ENCODE results near the gene CGN.
A peak's percentile ranks its signal among the peaks of the same experiment; 100 is the strongest.

CGN gene

GRCh38 chr1:151472856-151473731 lies 38.1 kb upstream of the CGN start:
- no peaks in the 10 kb centered on the region for H3K79me2 ChIP-seq (ENCODE audit: insufficient read depth, low read length)
- no peaks in the 10 kb centered on the region for H3K36me3 ChIP-seq (ENCODE audit: insufficient read depth, low read length)
- H2AFZ ChIP-seq (ENCODE audit: low read length), result peak overlapping the region; percentile 25; the same call in 1 of the 2 replicates
- H3K4me3 ChIP-seq (ENCODE audit: low read depth, low read length, poor library complexity, severe bottlenecking), result peak overlapping the region; percentile 40
- no peaks in the 10 kb centered on the region for H3F3A ChIP-seq (ENCODE audit: insufficient read depth, low read length)
- peaks cover 10% of the 10 kb centered on the region for H3K4me1 ChIP-seq (ENCODE audit: insufficient read depth, low read length, severe bottlenecking)
- no peak overlapping the region for H3K27ac ChIP-seq (ENCODE audit: low read depth, low read length, poor library complexity, severe bottlenecking)
- no peaks in the 10 kb centered on the region for H3K9me2 ChIP-seq (ENCODE audit: low read depth, low read length)
- H3K27me3 ChIP-seq (ENCODE audit: insufficient read depth, low read length), result peaks cover under 1% of the 10 kb centered on the region; the same call in 1 of the 2 replicates
- H4K20me1 ChIP-seq (ENCODE audit: insufficient read depth, low read length), result no peaks in the 10 kb centered on the region
- no peak overlapping the region; the same call in 1 of the 2 replicates for H3K9ac ChIP-seq (ENCODE audit: low read length)
- peak overlapping the region; percentile 52 for H3K4me2 ChIP-seq (ENCODE audit: low read length)
- TF ChIP-seq, protein P1, sequence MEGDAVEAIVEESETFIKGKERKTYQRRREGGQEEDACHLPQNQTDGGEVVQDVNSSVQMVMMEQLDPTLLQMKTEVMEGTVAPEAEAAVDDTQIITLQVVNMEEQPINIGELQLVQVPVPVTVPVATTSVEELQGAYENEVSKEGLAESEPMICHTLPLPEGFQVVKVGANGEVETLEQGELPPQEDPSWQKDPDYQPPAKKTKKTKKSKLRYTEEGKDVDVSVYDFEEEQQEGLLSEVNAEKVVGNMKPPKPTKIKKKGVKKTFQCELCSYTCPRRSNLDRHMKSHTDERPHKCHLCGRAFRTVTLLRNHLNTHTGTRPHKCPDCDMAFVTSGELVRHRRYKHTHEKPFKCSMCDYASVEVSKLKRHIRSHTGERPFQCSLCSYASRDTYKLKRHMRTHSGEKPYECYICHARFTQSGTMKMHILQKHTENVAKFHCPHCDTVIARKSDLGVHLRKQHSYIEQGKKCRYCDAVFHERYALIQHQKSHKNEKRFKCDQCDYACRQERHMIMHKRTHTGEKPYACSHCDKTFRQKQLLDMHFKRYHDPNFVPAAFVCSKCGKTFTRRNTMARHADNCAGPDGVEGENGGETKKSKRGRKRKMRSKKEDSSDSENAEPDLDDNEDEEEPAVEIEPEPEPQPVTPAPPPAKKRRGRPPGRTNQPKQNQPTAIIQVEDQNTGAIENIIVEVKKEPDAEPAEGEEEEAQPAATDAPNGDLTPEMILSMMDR (IDR thresholded peaks at IDR 0.05; ENCODE audit: low read length), result no peak
- no peak for TF ChIP-seq EZH2 (IDR thresholded peaks at IDR 0.05; ENCODE audit: borderline replicate concordance, low read length)
- H3K9me3 ChIP-seq (ENCODE audit: low read length), result no peaks in the 10 kb centered on the region

GRCh38 chr1:151474745-151475144 lies 36.4 kb upstream of the CGN start:
- H2AFZ ChIP-seq (ENCODE audit: low read length), result no peak overlapping the region
- H3K9ac ChIP-seq (ENCODE audit: low read length), result no peak overlapping the region
- TF ChIP-seq EZH2 (IDR thresholded peaks at IDR 0.05; ENCODE audit: borderline replicate concordance, low read length), result no peak
- TF ChIP-seq, protein P1 (IDR thresholded peaks at IDR 0.05; ENCODE audit: low read length), result no peak

DNA sequence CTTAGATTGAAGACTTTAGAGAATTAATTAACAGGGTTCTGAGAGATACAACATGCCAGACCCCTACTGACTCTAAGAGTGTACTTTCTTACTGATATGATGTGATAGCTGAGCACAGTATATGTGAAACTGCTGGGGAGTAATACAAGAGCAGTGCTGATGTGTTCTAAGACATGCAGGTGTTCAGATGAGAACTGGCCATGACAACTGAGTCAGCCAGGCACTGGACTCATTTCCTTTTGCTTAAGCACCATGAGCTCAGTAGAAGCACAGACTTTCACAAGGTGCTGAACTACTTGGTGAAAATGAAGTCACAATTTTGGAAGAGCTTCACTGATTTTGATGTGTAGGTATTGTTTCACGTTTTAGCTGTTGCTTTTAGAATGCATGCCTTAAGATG lies 36.0 kb upstream of the CGN start:
- peaks cover 10% of the 10 kb centered on the region for H3K4me1 ChIP-seq (ENCODE audit: insufficient read depth, low read length, severe bottlenecking)
- H3K4me3 ChIP-seq (ENCODE audit: low read depth, low read length, poor library complexity, severe bottlenecking), result no peak overlapping the region

More at GRCh38 chr1:151474745-151475144, 36.4 kb upstream of the CGN start:
- Histone ChIP-seq H3K9me2 (ENCODE audit: low read depth, low read length) (no peaks in the 10 kb centered on the region), H3K9me3 (ENCODE audit: low read length) (no peaks in the 10 kb centered on the region), H3K27ac (ENCODE audit: low read depth, low read length, poor library complexity, severe bottlenecking) (no peak overlapping the region), H3K4me3 (ENCODE audit: low read depth, low read length, poor library complexity, severe bottlenecking) (no peak overlapping the region), H3K36me3 (ENCODE audit: insufficient read depth, low read length) (no peaks in the 10 kb centered on the region), H3K4me1 (ENCODE audit: insufficient read depth, low read length, severe bottlenecking) (peaks cover 10% of the 10 kb centered on the region), H3K27me3 (ENCODE audit: insufficient read depth, low read length) (no peaks in the 10 kb centered on the region), H3K4me2 (ENCODE audit: low read length) (no peak overlapping the region), H3F3A (ENCODE audit: insufficient read depth, low read length) (no peaks in the 10 kb centered on the region), H4K20me1 (ENCODE audit: insufficient read depth, low read length) (no peaks in the 10 kb centered on the region), H3K79me2 (ENCODE audit: insufficient read depth, low read length) (no peaks in the 10 kb centered on the region)

More for the DNA sequence above, 36.0 kb upstream of the CGN start:
- Histone ChIP-seq H3K9me2 (ENCODE audit: low read depth, low read length) (no peaks in the 10 kb centered on the region), H2AFZ (ENCODE audit: low read length) (no peak overlapping the region), H3K9me3 (ENCODE audit: low read length) (no peaks in the 10 kb centered on the region), H3K4me2 (ENCODE audit: low read length) (no peak overlapping the region), H3K27me3 (ENCODE audit: insufficient read depth, low read length) (no peaks in the 10 kb centered on the region), H3K36me3 (ENCODE audit: insufficient read depth, low read length) (no peaks in the 10 kb centered on the region), H3K27ac (ENCODE audit: low read depth, low read length, poor library complexity, severe bottlenecking) (no peak overlapping the region), H4K20me1 (ENCODE audit: insufficient read depth, low read length) (no peaks in the 10 kb centered on the region), H3F3A (ENCODE audit: insufficient read depth, low read length) (no peaks in the 10 kb centered on the region), H3K79me2 (ENCODE audit: insufficient read depth, low read length) (no peaks in the 10 kb centered on the region), H3K9ac (ENCODE audit: low read length) (no peak overlapping the region)
- no peak for TF ChIP-seq EZH2 (IDR thresholded peaks at IDR 0.05; ENCODE audit: borderline replicate concordance, low read length)
- TF ChIP-seq, protein P1 (IDR thresholded peaks at IDR 0.05; ENCODE audit: low read length), result no peak
